OCI-LY7 (cell line): ENCODE measurements around the gene CISH. TPM values are rescaled to one million over a fixed set of nuclear protein-coding genes. Genes with fewer than 3 reads are reported as not detected.

Source experiments
- BruUV-seq: library from RNA; stranded (reverse); fragments of 400-500 nt; replicated peaks from 2 replicates; lab custom pipeline; 2021; lab: Mats Ljungman, UMichigan
- CTCF ChIA-PET: fragments of 300-600 bp; sonication (Branson Sonifier 250); formaldehyde crosslinking; loops from one replicate; lab custom pipeline; 2022; ENCODE audit warnings: antibody characterized with exemption; ENCODE audit not compliant: unreplicated experiment; lab: Charles Lee
- POLR2A ChIA-PET: fragments of 300-600 bp; sonication (Branson Sonifier 250); formaldehyde crosslinking; loops from one replicate; lab custom pipeline; 2022; ENCODE audit warnings: antibody characterized with exemption; lab: Charles Lee
- DNase-seq: peaks from one replicate; pipeline ENCODE4 v3.0.0-alpha.2; 2015; ENCODE audit warnings: low spot score
- H2AFZ ChIP-seq: fragments of 200-600 bp; sonication (generic), shearing (Covaris generic); 2 replicates; pipeline ENCODE4 v1.6.1; 2014; ENCODE audit warnings: mild to moderate bottlenecking, antibody characterized with exemption, low read length, moderate library complexity
- H3K27ac ChIP-seq: fragments of 200-600 bp; sonication (generic); 2 replicates; pipeline ENCODE4 v1.5.1; 2014; ENCODE audit warnings: mixed run types, low read depth, mild to moderate bottlenecking, moderate library complexity, low read length, inconsistent platforms; ENCODE audit not compliant: poor library complexity, severe bottlenecking
- H3K36me3 ChIP-seq: fragments of 200-600 bp; sonication (generic); 2 replicates; pipeline ENCODE4 v1.6.1; 2014; ENCODE audit warnings: mild to moderate bottlenecking, antibody characterized with exemption, low read length, moderate library complexity, mixed read lengths; ENCODE audit not compliant: insufficient read depth
- H3K4me1 ChIP-seq: fragments of 200-600 bp; sonication (generic); 2 replicates; pipeline ENCODE4 v1.5.1; 2014; ENCODE audit warnings: mild to moderate bottlenecking, low read length; ENCODE audit not compliant: insufficient read depth, poor library complexity, severe bottlenecking
- H3K4me2 ChIP-seq: fragments of 200-600 bp; sonication (generic); 2 replicates; pipeline ENCODE4 v1.6.1; 2014; ENCODE audit warnings: mild to moderate bottlenecking, low read length
- H3K4me3 ChIP-seq: fragments of 200-600 bp; sonication (generic); 2 replicates; pipeline ENCODE4 v1.5.1; 2014; ENCODE audit warnings: mild to moderate bottlenecking, low read depth, low read length; ENCODE audit not compliant: poor library complexity, severe bottlenecking
- H3K79me2 ChIP-seq: fragments of 200-600 bp; sonication (generic); 2 replicates; pipeline ENCODE4 v1.6.1; 2016; ENCODE audit warnings: low read depth, mild to moderate bottlenecking, low read length, moderate library complexity, mixed read lengths; ENCODE audit not compliant: insufficient read depth
- H3K9me2 ChIP-seq: fragments of 200-600 bp; sonication (generic); 2 replicates; pipeline ENCODE4 v1.6.1; 2016; ENCODE audit warnings: mild to moderate bottlenecking, low read length, mixed read lengths; ENCODE audit not compliant: insufficient read depth
- H3K9me3 ChIP-seq: fragments of 200-600 bp; sonication (generic); 2 replicates; pipeline ENCODE4 v1.6.1; 2014; ENCODE audit warnings: mild to moderate bottlenecking, mixed run types, low read length, mixed read lengths
- H4K20me1 ChIP-seq: fragments of 200-600 bp; sonication (generic); 2 replicates; pipeline ENCODE4 v1.6.1; 2014; ENCODE audit warnings: mild to moderate bottlenecking, antibody characterized with exemption, low read length, moderate library complexity, mixed read lengths; ENCODE audit not compliant: insufficient read depth
- CTCF ChIP-seq: fragments of 200-600 bp; sonication (generic); conservative IDR thresholded peaks from 2 replicates; pipeline ENCODE4 v1.5.1; 2014; ENCODE audit warnings: mild to moderate bottlenecking, antibody characterized with exemption, low read length, moderate library complexity, mixed read lengths
- EZH2phosphoT487 ChIP-seq: fragments of 200-600 bp; sonication (generic); IDR thresholded peaks from 2 replicates; pipeline ENCODE4 v1.6.1; 2018; ENCODE audit warnings: low read depth, borderline replicate concordance, mild to moderate bottlenecking, mixed run types, antibody characterized with exemption, low read length, moderate library complexity, mixed read lengths
- intact Hi-C: fragments of 100-400 bp; cut with micrococcal nuclease; formaldehyde crosslinking; loops from one replicate; pipeline ENCODE4 v1.10.0; 2022; ENCODE audit not compliant: unreplicated experiment
- total RNA-seq, 2 experiments: library from RNA; depleted of rRNA in 1 of 2; stranded (reverse); fragments of >200 nt in 1 of 2; shearing (Covaris generic) in 1 of 2; gene quantifications; 2 replicates each; pipeline ENCODE4 v1.2.3, GENCODE V29; 2014 to 2022

Gene CISH
- total RNA-seq, 2 experiments from 2014 or later, result not detected

DNA sequence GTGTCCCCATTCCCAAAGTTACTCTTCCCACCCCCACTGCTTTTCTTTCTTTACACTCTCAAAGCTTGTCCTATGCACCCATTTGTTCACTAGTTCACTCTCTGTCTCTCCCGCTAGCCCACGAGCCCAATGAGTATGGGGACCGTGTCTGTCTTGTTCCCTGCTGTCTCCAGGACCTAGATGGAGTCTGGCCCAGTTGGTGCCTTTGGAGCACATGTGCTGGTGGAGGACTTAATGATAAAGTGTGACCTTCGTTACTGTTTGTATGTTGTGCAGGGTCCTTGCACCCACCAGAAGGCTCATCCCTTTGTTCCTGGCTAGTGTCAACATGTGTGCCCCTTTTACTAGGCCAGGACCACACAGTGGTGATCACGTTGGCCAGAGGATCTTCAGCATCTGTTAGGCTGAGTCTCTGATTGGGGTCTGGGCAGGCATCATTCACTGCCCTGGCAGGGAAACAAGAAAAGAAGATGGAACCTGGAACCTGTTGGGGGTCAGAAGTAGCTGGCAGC, 7.4 kb downstream of the CISH start:
- DNase-seq, result no peak
- ChIA-PET POLR2A (no interaction called here), CTCF (interaction anchor here (0.6 kb wide), 1 partner anchor 425 kb away, joined by 3 read pairs; no protein-coding TSS in a partner anchor)
- Histone ChIP-seq H2AFZ (no peak overlapping the region), H4K20me1 (no peaks in the 10 kb centered on the region), H3K4me3 (no peak overlapping the region), H3K9me2 (no peaks in the 10 kb centered on the region), H3K4me2 (no peak overlapping the region), H3K9me3 (no peaks in the 10 kb centered on the region), H3K4me1 (no peaks in the 10 kb centered on the region), H3K79me2 (no peaks in the 10 kb centered on the region), H3K27ac (no peak overlapping the region), H3K36me3 (no peaks in the 10 kb centered on the region)
- no peak for TF ChIP-seq EZH2phosphoT487
- no peak for TF ChIP-seq CTCF
- BruUV-seq, result no TSS peak
- intact Hi-C loops, result no loop called here

GRCh38 chr3:50603261-50604109, 8.1 kb downstream of the CISH start:
- Histone ChIP-seq H3K36me3 (no peaks in the 10 kb centered on the region), H3K9me3 (no peaks in the 10 kb centered on the region), H3K79me2 (no peaks in the 10 kb centered on the region), H2AFZ (no peak overlapping the region), H3K4me3 (no peak overlapping the region), H4K20me1 (no peaks in the 10 kb centered on the region), H3K4me1 (no peaks in the 10 kb centered on the region), H3K9me2 (no peaks in the 10 kb centered on the region), H3K4me2 (no peak overlapping the region), H3K27ac (no peak overlapping the region)
- DNase-seq, result no peak
- ChIA-PET CTCF (interaction anchor here (0.6 kb wide), 1 partner anchor 425 kb away, joined by 3 read pairs; no protein-coding TSS in a partner anchor), POLR2A (no interaction called here)
- BruUV-seq, result no TSS peak
- TF ChIP-seq CTCF (no peak), EZH2phosphoT487 (no peak)
- intact Hi-C loops, result no loop called here
